Mammary epithelial cell (primary cell): Measurements from ENCODE around the gene SERPINA12.
A peak's percentile ranks its signal among the peaks of the same experiment; 100 is the strongest.

Source experiments
- EZH2 ChIP-seq: IDR thresholded peaks from 2 replicates; pipeline ENCODE4 v1.6.1; 2012; ENCODE audit warnings: low read length, inconsistent platforms, borderline replicate concordance
- TF ChIP-seq, protein P1 (sequence below), 2 donors: IDR thresholded peaks in 1 of 2; conservative IDR thresholded peaks in 1 of 2; 2 replicates each; pipeline ENCODE4 v1.5.1; 2011 to 2012; ENCODE audit warnings: inconsistent platforms in 2 of 2, low read length in 2 of 2, mild to moderate bottlenecking in 2 of 2, control low read depth in 1 of 2, low read depth in 1 of 2; ENCODE audit not compliant: insufficient read depth in 1 of 2; ENCODE audit errors: extremely low read depth in 1 of 2

DNA sequence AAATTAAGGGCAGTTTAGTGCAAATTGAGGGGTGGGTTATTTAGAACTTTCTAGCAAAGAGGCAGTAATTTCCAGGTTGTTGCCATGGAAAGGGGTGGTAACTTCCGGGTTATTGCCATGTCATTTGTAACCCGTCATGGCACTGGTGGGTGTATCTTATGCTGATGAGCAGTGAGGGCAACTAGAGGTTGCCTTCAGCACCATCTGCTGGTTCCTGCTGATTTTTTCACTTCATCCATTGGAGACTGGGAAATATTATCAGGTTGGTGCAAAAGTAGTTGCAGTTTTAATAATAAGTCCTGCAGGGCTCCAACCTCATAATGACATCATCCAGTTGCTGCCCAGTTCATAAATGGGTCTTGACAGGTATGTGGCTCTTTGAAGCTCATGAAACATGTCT lies 27.6 kb upstream of the SERPINA12 start:
- TF ChIP-seq EZH2 = no peak
- TF ChIP-seq, protein P1, sequence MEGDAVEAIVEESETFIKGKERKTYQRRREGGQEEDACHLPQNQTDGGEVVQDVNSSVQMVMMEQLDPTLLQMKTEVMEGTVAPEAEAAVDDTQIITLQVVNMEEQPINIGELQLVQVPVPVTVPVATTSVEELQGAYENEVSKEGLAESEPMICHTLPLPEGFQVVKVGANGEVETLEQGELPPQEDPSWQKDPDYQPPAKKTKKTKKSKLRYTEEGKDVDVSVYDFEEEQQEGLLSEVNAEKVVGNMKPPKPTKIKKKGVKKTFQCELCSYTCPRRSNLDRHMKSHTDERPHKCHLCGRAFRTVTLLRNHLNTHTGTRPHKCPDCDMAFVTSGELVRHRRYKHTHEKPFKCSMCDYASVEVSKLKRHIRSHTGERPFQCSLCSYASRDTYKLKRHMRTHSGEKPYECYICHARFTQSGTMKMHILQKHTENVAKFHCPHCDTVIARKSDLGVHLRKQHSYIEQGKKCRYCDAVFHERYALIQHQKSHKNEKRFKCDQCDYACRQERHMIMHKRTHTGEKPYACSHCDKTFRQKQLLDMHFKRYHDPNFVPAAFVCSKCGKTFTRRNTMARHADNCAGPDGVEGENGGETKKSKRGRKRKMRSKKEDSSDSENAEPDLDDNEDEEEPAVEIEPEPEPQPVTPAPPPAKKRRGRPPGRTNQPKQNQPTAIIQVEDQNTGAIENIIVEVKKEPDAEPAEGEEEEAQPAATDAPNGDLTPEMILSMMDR (conservative IDR thresholded peaks at IDR 0.05 in 1 of 2, IDR thresholded peaks at IDR 0.05 in 1 of 2; ENCODE audit: extremely low read depth in 1 of 2, insufficient read depth in 1 of 2, low read depth in 1 of 2, low read length in 2 of 2) = peak; percentile 27 to 38
